ENCODE measurements around the gene PCDHGA4.

- TF ChIP-seq CTCF (IDR thresholded peaks at IDR 0.05): no peak
- no peak for TF ChIP-seq EZH2 (IDR thresholded peaks at IDR 0.05; ENCODE audit: borderline replicate concordance, insufficient read depth, low read depth, low read length, poor library complexity, severe bottlenecking)
Measured at GRCh38 chr5:141319699-141320098, 35.1 kb upstream of the PCDHGA4 start.
